A673 (cell line): Measurements from ENCODE around the gene SCRN1.

Experiments
- CTCF ChIP-seq: fragments of 300-800, 200-600 bp; sonication (generic); conservative IDR thresholded peaks from 2 replicates; pipeline ENCODE4 v1.5.1; 2017; ENCODE audit warnings: low read depth, mild to moderate bottlenecking, antibody characterized with exemption, low read length, moderate library complexity, mixed read lengths
- EZH2 ChIP-seq: fragments of 200-600 bp; sonication (generic); IDR thresholded peaks from 2 replicates; pipeline ENCODE4 v1.6.1; 2017; ENCODE audit warnings: borderline replicate concordance, low read depth, mild to moderate bottlenecking, mixed read lengths, antibody characterized with exemption, low read length; ENCODE audit not compliant: poor library complexity, severe bottlenecking

GRCh38 chr7:29898301-29898700 is 91.3 kb downstream of the SCRN1 start:
- TF ChIP-seq EZH2 = no peak
- TF ChIP-seq CTCF = no peak
